ENCODE results near the gene PRKACA.

DNA sequence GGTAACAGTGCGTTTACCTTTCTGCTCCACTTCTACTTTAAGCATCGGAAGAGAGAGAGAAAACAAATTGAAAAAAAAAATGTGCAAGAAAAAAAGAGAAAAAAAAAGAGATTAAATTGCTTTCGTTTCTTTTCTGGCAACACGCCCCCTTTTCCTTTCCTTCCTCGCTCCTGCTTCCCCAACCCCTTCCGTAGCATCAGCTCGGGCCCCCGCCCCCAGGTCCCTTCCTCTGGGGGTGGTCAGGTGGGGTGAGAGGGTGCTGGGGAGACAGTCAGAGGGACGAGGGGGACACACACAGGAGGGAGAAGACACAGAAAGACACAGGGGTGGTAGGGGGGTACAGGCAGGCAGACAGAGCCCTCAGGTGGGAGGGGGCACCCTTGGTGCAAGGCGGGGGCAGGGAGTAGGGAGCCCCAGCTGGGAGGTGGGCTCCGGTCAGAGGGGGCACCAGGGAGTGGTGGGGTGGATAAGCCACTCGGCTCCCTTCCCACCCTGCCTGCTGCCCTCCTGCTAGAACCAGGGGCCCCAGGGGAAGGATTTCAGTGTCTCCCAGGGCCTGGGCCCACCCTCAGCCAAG is 49.5 kb upstream of the PRKACA start:
- TF ChIP-seq, protein P1, sequence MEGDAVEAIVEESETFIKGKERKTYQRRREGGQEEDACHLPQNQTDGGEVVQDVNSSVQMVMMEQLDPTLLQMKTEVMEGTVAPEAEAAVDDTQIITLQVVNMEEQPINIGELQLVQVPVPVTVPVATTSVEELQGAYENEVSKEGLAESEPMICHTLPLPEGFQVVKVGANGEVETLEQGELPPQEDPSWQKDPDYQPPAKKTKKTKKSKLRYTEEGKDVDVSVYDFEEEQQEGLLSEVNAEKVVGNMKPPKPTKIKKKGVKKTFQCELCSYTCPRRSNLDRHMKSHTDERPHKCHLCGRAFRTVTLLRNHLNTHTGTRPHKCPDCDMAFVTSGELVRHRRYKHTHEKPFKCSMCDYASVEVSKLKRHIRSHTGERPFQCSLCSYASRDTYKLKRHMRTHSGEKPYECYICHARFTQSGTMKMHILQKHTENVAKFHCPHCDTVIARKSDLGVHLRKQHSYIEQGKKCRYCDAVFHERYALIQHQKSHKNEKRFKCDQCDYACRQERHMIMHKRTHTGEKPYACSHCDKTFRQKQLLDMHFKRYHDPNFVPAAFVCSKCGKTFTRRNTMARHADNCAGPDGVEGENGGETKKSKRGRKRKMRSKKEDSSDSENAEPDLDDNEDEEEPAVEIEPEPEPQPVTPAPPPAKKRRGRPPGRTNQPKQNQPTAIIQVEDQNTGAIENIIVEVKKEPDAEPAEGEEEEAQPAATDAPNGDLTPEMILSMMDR (IDR thresholded peaks at IDR 0.05): no peak
- no peak for TF ChIP-seq POLR2AphosphoS5 (IDR thresholded peaks at IDR 0.05; ENCODE audit: insufficient read depth in 1 of 2, low read depth in 1 of 2)

Measured in vagina (tissue), 2 donors.